ENCODE results near the gene CIRBP.

CIRBP gene

DNA sequence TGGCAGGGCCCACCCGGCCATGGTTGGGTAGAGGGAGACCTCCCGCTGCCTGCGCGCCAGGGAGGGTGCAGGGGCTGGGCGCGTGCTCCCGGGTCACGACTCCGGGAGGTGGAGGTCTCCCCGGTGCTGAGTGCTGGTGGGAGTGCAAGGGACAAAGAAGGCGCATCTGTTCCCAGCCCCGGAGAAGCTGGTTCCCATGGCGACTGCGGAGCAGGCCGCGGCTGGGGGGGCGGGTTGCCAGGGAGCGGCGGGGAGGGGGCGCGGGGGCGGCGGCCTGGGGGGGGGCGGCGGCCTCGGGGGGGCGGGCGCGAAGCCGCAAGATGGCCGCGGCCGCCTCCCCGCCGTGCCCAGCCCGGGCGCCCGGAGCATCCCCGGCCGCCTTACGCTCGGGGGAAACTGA lies 32.6 kb upstream of the CIRBP start:
- no peak for DNase-seq (ENCODE audit: low read depth)
- TF ChIP-seq, protein P1, sequence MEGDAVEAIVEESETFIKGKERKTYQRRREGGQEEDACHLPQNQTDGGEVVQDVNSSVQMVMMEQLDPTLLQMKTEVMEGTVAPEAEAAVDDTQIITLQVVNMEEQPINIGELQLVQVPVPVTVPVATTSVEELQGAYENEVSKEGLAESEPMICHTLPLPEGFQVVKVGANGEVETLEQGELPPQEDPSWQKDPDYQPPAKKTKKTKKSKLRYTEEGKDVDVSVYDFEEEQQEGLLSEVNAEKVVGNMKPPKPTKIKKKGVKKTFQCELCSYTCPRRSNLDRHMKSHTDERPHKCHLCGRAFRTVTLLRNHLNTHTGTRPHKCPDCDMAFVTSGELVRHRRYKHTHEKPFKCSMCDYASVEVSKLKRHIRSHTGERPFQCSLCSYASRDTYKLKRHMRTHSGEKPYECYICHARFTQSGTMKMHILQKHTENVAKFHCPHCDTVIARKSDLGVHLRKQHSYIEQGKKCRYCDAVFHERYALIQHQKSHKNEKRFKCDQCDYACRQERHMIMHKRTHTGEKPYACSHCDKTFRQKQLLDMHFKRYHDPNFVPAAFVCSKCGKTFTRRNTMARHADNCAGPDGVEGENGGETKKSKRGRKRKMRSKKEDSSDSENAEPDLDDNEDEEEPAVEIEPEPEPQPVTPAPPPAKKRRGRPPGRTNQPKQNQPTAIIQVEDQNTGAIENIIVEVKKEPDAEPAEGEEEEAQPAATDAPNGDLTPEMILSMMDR (IDR thresholded peaks at IDR 0.05; ENCODE audit: low read depth, low read length, missing control alignments): no peak
- H3K4me3 ChIP-seq (ENCODE audit: low read depth, low read length): no peak overlapping the region; the same call in 1 of the 2 replicates

DNA sequence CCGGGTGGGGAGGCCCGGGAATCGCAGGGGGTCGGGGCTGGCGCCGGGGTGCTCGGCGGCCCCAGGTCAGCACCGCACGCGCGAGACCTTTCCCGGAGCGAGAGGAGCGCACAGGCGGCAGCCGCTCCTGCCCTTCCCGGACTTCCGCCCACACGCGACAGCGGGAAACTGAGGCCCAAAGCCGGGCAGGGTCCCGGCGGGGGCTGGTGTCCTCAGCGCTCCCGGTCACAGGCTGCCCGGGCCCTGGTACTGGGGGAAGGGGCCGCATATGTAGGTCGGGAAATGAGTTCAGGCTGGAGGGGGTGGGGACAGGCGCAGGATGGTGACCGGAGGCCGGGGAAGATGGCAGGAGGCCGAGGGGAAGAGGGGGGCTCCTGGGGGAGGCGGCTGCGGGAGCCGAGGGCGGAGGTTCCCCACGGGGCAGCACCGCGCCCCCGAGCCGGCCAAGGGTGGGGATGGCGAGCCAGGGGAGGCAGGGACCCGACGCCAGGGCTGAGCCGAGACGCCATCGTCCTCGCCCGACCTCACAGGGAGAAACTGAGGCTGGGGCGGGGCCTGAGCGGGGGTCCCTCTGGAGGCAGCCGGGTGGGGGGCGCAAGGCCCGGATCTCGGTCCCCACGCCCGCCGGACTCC lies 32.0 kb upstream of the CIRBP start:
- TF ChIP-seq, protein P1 (IDR thresholded peaks at IDR 0.05; ENCODE audit: low read depth, low read length, missing control alignments): no peak
- no peak for DNase-seq (ENCODE audit: low read depth)
- H3K4me3 ChIP-seq (ENCODE audit: low read depth, low read length): peak overlapping the region; percentile 46

DNA sequence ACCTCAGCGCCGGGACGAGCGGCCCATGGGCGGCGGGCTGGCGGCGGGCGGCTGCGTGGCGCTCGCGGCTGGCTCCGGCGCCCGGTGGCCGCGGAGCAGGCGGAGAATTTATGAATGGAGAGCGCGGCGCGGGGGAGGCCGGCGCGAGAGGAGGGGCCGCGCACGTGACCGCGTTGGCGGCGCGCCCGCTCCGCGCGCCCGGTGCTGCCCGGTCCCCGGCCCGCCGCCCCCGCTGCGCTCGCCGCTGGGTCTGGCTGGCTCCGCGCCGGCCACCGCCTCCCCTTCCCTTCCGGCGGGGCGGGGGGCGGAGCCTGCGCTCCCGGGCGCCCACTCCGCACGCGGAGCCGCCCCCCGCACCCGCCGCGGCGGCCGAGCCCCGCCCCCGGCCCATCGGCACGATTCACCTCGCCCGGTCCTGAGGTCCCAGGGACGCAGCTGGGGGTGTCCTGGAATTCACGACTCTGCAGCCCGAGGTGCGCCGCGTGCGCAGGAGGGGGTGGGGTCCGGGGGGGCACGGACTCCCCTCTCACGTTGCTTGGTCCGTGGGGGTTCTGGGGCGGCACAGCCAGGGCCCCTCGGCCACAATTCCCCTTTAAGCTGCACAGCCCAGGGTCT lies 31.3 kb upstream of the CIRBP start, which contains the start of gene CBARP:
Gene CBARP (minus strand): TSS at position 252 of the 615 bp plus-strand sequence. CDS start 1,905 bp downstream, outside the sequence.
- TF ChIP-seq, protein P1 (IDR thresholded peaks at IDR 0.05; ENCODE audit: low read depth, low read length, missing control alignments): no peak
- DNase-seq (ENCODE audit: low read depth): no peak
- peak within 1 kb of the TSS; percentile 46 for H3K4me3 ChIP-seq (ENCODE audit: low read depth, low read length)

DNA sequence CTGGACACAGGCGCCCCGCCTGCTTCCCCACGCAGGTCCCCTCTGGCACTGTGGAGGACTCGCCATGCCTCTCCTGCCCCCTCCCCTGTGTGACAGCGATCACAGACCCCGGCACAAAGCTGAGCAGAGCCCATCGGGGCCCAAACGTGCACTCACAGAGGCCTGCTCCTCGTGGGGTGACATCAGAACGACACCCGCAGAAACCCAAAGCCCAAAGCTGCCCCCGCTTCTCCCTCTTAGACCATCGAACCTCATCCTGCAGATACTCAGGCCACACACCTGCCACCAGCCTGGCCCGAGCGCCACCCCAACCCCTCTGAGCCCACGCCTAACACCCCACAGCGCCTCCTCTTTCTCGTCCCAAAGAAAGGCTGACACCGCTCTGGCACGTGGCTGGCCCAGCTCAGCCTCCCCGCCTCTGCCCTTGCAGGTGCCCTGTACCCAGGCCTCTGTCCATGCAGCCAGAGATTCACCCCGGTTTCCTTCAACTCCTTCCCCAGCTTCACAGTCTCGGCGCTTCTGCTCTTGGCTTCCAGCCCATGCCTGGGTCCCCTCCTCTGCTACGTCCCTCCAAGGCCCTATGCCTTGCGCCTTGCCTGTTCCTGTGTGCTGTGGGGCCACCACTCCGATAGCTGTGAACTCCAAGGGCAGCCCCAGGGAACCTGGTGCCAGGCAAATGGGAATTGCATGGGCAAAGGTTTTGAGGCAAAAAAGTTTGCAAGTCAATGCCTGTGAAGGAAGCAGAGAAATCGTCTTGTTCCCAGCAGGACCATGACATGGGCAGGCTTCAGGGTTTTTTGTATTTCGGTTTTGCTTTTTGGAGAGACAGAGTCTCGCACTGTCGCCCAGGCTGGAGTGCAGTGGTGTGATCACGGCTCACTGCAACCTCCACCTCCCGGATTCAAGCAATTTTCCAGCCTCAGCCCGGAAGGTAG lies 30.5 kb upstream of the CIRBP start:
- peak overlapping the region; percentile 12; the same call in 1 of the 2 replicates for H3K4me3 ChIP-seq (ENCODE audit: low read depth, low read length)
- TF ChIP-seq, protein P1 (IDR thresholded peaks at IDR 0.05; ENCODE audit: low read depth, low read length, missing control alignments): no peak
- DNase-seq (ENCODE audit: low read depth): no peak

DNA sequence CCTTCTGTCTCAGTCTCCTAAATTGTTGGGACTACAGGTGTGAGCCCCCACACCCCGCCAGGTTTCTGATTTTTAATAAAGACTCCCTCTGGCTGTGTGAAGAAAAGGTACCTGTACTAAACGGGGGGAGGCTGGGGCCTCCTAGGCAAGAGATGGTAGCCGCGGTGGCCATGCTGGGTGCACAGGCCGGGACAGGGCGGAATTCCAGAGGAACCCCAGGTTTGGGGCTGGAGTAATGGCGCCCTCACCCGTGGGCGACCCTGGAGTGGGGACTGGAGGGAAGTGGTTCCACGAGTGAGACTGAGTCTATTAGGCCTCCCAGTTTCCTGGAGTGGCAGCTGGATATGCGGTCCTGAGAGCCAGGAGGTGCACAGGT lies 29.7 kb upstream of the CIRBP start:
- H3K4me3 ChIP-seq (ENCODE audit: low read depth, low read length): no peak overlapping the region
- DNase-seq (ENCODE audit: low read depth): no peak
- TF ChIP-seq, protein P1 (IDR thresholded peaks at IDR 0.05; ENCODE audit: low read depth, low read length, missing control alignments): no peak

DNA sequence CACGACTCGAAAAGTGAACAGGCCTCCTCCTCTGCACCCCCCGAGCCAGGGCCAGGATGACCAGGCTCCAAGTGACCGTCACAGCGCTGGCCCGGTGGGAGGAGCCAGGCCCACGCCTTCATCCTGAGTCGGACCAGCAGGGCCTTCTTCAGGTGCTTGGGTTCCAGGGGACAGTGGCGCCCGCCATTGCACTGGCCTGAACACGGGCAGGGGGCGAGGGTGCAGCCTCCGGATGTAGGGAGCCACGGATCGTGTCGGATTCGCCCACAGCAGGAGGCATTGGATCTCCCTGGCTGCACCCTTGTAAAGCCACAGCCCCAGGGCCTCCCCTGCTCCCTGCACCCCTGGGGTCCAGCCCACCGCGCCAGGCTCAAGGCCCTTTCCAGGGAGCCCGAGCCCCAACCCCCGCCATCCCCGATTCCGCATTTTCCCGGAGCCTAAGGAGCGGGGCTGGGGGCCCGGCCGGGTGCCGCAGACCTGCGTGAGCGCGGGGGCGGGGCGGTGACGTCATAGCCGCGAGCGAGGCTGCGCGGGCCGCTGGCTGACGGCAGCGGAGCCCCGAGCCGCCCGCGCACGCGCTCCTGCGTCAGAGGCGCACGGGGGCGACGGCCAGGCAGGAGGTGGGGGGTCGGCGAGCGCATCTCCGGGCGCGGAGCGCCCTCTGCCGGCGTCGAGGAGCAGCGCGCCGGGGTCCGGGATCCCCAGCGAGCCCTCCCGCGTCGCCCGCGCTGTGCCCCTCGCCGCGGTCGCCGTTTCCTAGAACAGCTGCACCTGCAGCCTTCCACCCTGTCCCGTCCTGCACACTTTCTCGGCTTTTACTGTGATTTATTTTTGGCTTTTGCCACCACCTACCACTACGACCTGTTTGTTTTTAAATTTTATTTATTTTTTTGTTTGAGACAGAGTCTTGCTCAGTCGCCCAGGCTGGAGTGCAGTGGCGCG lies 29.1 kb upstream of the CIRBP start:
- H3K4me3 ChIP-seq (ENCODE audit: low read depth, low read length): peak overlapping the region; percentile 39
- TF ChIP-seq, protein P1 (IDR thresholded peaks at IDR 0.05; ENCODE audit: low read depth, low read length, missing control alignments): peak; percentile 79
- no peak for DNase-seq (ENCODE audit: low read depth)

All from GM12864 (cell line).